ENCODE data around the gene PDE10A.

DNA sequence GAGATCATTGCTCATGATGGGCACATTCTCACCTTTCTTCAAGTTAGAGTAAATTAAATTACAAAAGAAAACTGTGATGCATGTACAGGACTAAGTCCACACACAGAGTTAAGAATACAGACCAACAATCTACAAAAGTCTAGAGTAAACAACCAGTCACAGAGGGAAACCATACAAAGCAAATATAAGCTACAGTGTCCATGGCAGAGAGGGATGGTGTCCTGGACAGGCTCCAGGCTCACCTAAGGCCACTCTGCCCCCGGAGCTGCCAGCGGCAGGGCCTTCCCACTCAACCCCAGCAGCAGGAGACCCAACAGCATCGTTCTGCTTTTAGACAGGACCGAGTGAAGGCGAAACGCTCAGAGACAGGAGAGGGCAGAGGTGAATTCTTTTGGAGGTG is 16.0 kb downstream of the PDE10A start:
- TF ChIP-seq CHD2 (IDR thresholded peaks at IDR 0.05; ENCODE audit: low read length) (no peak), POLR2A (IDR thresholded peaks at IDR 0.05; ENCODE audit: control extremely low read depth in 1 of 2, low read depth in 2 of 2, low read length in 2 of 2) (no peak), ZNF274 (IDR thresholded peaks at IDR 0.05; ENCODE audit: borderline replicate concordance, extremely low read depth, low read length) (no peak), BACH1 (IDR thresholded peaks at IDR 0.05; ENCODE audit: low read length) (no peak), CHD1 (IDR thresholded peaks at IDR 0.05; ENCODE audit: low read depth, low read length) (no peak), TAF1 (IDR thresholded peaks at IDR 0.05; ENCODE audit: low read depth, low read length) (no peak), EGR1 (IDR thresholded peaks at IDR 0.05; ENCODE audit: borderline replicate concordance, low read depth, low read length) (no peak), POLR2AphosphoS5 (IDR thresholded peaks at IDR 0.05; ENCODE audit: low read depth, low read length) (no peak), SIRT6 (IDR thresholded peaks at IDR 0.05; ENCODE audit: low read length) (no peak), RAD21 (IDR thresholded peaks at IDR 0.05 in 1 of 2, conservative IDR thresholded peaks at IDR 0.05 in 1 of 2; ENCODE audit: low read depth in 2 of 2, low read length in 2 of 2) (no peak)
- TF ChIP-seq, protein P1, sequence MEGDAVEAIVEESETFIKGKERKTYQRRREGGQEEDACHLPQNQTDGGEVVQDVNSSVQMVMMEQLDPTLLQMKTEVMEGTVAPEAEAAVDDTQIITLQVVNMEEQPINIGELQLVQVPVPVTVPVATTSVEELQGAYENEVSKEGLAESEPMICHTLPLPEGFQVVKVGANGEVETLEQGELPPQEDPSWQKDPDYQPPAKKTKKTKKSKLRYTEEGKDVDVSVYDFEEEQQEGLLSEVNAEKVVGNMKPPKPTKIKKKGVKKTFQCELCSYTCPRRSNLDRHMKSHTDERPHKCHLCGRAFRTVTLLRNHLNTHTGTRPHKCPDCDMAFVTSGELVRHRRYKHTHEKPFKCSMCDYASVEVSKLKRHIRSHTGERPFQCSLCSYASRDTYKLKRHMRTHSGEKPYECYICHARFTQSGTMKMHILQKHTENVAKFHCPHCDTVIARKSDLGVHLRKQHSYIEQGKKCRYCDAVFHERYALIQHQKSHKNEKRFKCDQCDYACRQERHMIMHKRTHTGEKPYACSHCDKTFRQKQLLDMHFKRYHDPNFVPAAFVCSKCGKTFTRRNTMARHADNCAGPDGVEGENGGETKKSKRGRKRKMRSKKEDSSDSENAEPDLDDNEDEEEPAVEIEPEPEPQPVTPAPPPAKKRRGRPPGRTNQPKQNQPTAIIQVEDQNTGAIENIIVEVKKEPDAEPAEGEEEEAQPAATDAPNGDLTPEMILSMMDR (IDR thresholded peaks at IDR 0.05; ENCODE audit: control extremely low read depth in 1 of 3, insufficient read depth in 1 of 3, low read depth in 1 of 3, low read length in 3 of 3) = no peak
- TF ChIP-seq, protein P2, sequence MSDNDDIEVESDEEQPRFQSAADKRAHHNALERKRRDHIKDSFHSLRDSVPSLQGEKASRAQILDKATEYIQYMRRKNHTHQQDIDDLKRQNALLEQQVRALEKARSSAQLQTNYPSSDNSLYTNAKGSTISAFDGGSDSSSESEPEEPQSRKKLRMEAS (IDR thresholded peaks at IDR 0.05) = no peak
